H1 (cell line): ENCODE measurements around the gene SPRR3. TPM values are rescaled to one million over a fixed set of nuclear protein-coding genes. Genes with fewer than 3 reads are reported as not detected.

Experiments used
- CTCF ChIA-PET: fragments of 300-600 bp; sonication (Branson Sonifier 250); formaldehyde crosslinking; loops from one replicate; lab custom pipeline; 2021; ENCODE audit not compliant: partially characterized antibody; lab: Charles Lee
- POLR2A ChIA-PET: fragments of 300-600 bp; sonication (Branson Sonifier 250); formaldehyde crosslinking; loops from one replicate; lab custom pipeline; 2021; ENCODE audit warnings: inconsistent platforms; ENCODE audit not compliant: partially characterized antibody; lab: Charles Lee
- DNase-seq, 2 experiments: peaks; one replicate each; pipeline versions ENCODE4 v3.0.0 to v3.0.0-alpha.2; 2010 to 2022; ENCODE audit warnings: low spot score in 2 of 2, low read depth in 1 of 2, mixed read lengths in 1 of 2
- FAIRE-seq: peaks from 2 replicates; lab custom pipeline; 2011; peaks lifted over from hg19 to GRCh38; lab: Jason Lieb, UNC
- H2AFZ ChIP-seq: 2 replicates; pipeline ENCODE4 v1.8.1; 2012; ENCODE audit warnings: low read length, inconsistent platforms
- H2AK5ac ChIP-seq: 2 replicates; pipeline ENCODE4 v1.6.1; 2013; ENCODE audit warnings: low read depth, low read length
- H2BK120ac ChIP-seq: replicated peaks from 2 replicates; pipeline ENCODE3; 2013; ENCODE audit warnings: low read depth, low read length, inconsistent platforms
- H2BK12ac ChIP-seq: 2 replicates; pipeline ENCODE4 v1.6.1; 2013; ENCODE audit warnings: low read depth, low read length
- H2BK15ac ChIP-seq: 2 replicates; pipeline ENCODE4 v1.6.1; 2013; ENCODE audit warnings: low read length
- H2BK20ac ChIP-seq: 2 replicates; pipeline ENCODE4 v1.6.1; 2013; ENCODE audit warnings: low read length
- H2BK5ac ChIP-seq: 2 replicates; pipeline ENCODE4 v1.6.1; 2013; ENCODE audit warnings: low read depth, low read length
- H3K14ac ChIP-seq: 2 replicates; pipeline ENCODE4 v1.6.1; 2013; ENCODE audit warnings: inconsistent platforms; ENCODE audit not compliant: insufficient read length
- H3K18ac ChIP-seq: 2 replicates; pipeline ENCODE4 v1.6.1; 2013; ENCODE audit warnings: low read length; ENCODE audit errors: extremely low read depth
- H3K23ac ChIP-seq: 2 replicates; pipeline ENCODE4 v1.6.1; 2013; ENCODE audit warnings: inconsistent platforms; ENCODE audit not compliant: insufficient read length
- H3K23me2 ChIP-seq: 2 replicates; pipeline ENCODE4 v1.6.1; 2013; ENCODE audit warnings: low read depth, low read length
- H3K27ac ChIP-seq: 2 replicates; pipeline ENCODE4 v1.6.1; 2011; ENCODE audit warnings: low read depth, low read length, inconsistent platforms
- H3K27me3 ChIP-seq, 4 experiments: replicated peaks in 1 of 4; 1 replicate in 1 of 4; 2 replicates in 3 of 4; pipeline versions ENCODE4 v1.6.1 to v1.8.1; 2011 to 2013; ENCODE audit warnings: low read length in 3 of 4, mild to moderate bottlenecking in 3 of 4, inconsistent platforms in 2 of 4, mixed read lengths in 2 of 4, moderate library complexity in 1 of 4; ENCODE audit not compliant: control insufficient read depth in 3 of 4, insufficient read depth in 3 of 4; ENCODE audit errors: extremely low read depth in 1 of 4
- H3K36me3 ChIP-seq, 4 experiments: 2 replicates each; pipeline versions ENCODE4 v1.6.1 to v1.8.1; 2011 to 2013; ENCODE audit warnings: mild to moderate bottlenecking in 4 of 4, low read length in 3 of 4, moderate library complexity in 2 of 4, control low read depth in 1 of 4, inconsistent platforms in 1 of 4; ENCODE audit not compliant: insufficient read depth in 4 of 4, control insufficient read depth in 2 of 4
- H3K4ac ChIP-seq: replicated peaks from 2 replicates; pipeline ENCODE3; 2013; ENCODE audit warnings: low read length, low read depth, mixed read lengths, inconsistent platforms; ENCODE audit not compliant: insufficient read length
- H3K4me1 ChIP-seq, 4 experiments: replicated peaks in 1 of 4; 1 replicate in 1 of 4; 2 replicates in 3 of 4; pipeline versions ENCODE4 v1.6.1 to v1.8.1; 2011 to 2013; ENCODE audit warnings: low read length in 3 of 4, inconsistent platforms in 2 of 4, mixed read lengths in 1 of 4; ENCODE audit not compliant: insufficient read depth in 4 of 4, control insufficient read depth in 3 of 4
- H3K4me2 ChIP-seq, 2 experiments: 2 replicates each; pipeline versions ENCODE4 v1.6.1 to v1.8.1; 2011 to 2013; ENCODE audit warnings: low read depth in 2 of 2, low read length in 2 of 2, control low read depth in 1 of 2, inconsistent platforms in 1 of 2, mild to moderate bottlenecking in 1 of 2; ENCODE audit not compliant: insufficient read depth in 1 of 2
- H3K4me3 ChIP-seq, 4 experiments: fragments of 200-600, 300-600 bp in 1 of 4; sonication (generic), shearing (Covaris generic), sonication (Bioruptor Twin) in 1 of 4; 2 replicates each; pipeline versions ENCODE4 v1.5.1 to v1.8.1; 2011 to 2016; ENCODE audit warnings: low read length in 4 of 4, low read depth in 3 of 4, control low read depth in 2 of 4, inconsistent platforms in 2 of 4, mild to moderate bottlenecking in 2 of 4, mixed read lengths in 1 of 4, moderate library complexity in 1 of 4; ENCODE audit not compliant: insufficient read depth in 2 of 4; ENCODE audit errors: extremely low read depth in 1 of 4
- H3K56ac ChIP-seq: replicated peaks from 2 replicates; pipeline ENCODE3; 2013; ENCODE audit warnings: low read depth, mild to moderate bottlenecking, mixed read lengths, low read length, inconsistent platforms; ENCODE audit not compliant: insufficient read length
- H3K79me1 ChIP-seq: 2 replicates; pipeline ENCODE4 v1.6.1; 2013; ENCODE audit warnings: low read depth, low read length, control low read depth
- H3K79me2 ChIP-seq, 2 experiments: 2 replicates each; pipeline versions ENCODE4 v1.6.1 to v1.8.1; 2012 to 2013; ENCODE audit warnings: low read length in 2 of 2, mild to moderate bottlenecking in 2 of 2, inconsistent platforms in 1 of 2; ENCODE audit not compliant: insufficient read depth in 2 of 2, control insufficient read depth in 1 of 2
- H3K9ac ChIP-seq, 4 experiments: replicated peaks in 1 of 4; 1 replicate in 1 of 4; 2 replicates in 3 of 4; pipeline versions ENCODE4 v1.6.1 to v1.8.1; 2011 to 2013; ENCODE audit warnings: low read depth in 3 of 4, low read length in 3 of 4, control low read depth in 2 of 4, mild to moderate bottlenecking in 2 of 4, moderate library complexity in 2 of 4, inconsistent platforms in 1 of 4; ENCODE audit errors: extremely low read depth in 1 of 4
- H3K9me3 ChIP-seq, 2 experiments: 2 replicates each; pipeline versions ENCODE4 v1.6.1 to v1.8.1; 2012 to 2013; ENCODE audit warnings: mild to moderate bottlenecking in 2 of 2, moderate library complexity in 2 of 2, control low read depth in 1 of 2, inconsistent platforms in 1 of 2, low read depth in 1 of 2, low read length in 1 of 2, mixed read lengths in 1 of 2; ENCODE audit not compliant: insufficient read depth in 2 of 2
- H4K20me1 ChIP-seq, 2 experiments: replicated peaks in 1 of 2; 2 replicates each; pipeline versions ENCODE3 to v1.8.1; 2011 to 2013; ENCODE audit warnings: inconsistent platforms in 2 of 2, low read length in 2 of 2, mild to moderate bottlenecking in 1 of 2; ENCODE audit not compliant: insufficient read depth in 2 of 2, control insufficient read depth in 1 of 2
- H4K5ac ChIP-seq: 2 replicates; pipeline ENCODE4 v1.6.1; 2013; ENCODE audit warnings: low read length, low read depth, mixed read lengths, inconsistent platforms; ENCODE audit not compliant: insufficient read length
- H4K8ac ChIP-seq: 2 replicates; pipeline ENCODE4 v1.8.0; 2013; ENCODE audit warnings: mild to moderate bottlenecking, moderate library complexity, low read length, inconsistent platforms; ENCODE audit not compliant: insufficient read depth; ENCODE audit errors: extremely low read depth
- H4K91ac ChIP-seq: replicated peaks from 2 replicates; pipeline ENCODE3; 2013; ENCODE audit warnings: low read length, mixed read lengths, inconsistent platforms; ENCODE audit not compliant: insufficient read length
- ATF2 ChIP-seq: IDR thresholded peaks from 2 replicates; pipeline ENCODE4 v1.6.1; 2012; ENCODE audit warnings: low read length, inconsistent platforms
- ATF3 ChIP-seq: IDR thresholded peaks from 2 replicates; pipeline ENCODE4 v1.6.1; 2011; ENCODE audit warnings: low read depth, mild to moderate bottlenecking, low read length; ENCODE audit not compliant: insufficient read depth
- CEBPB ChIP-seq: IDR thresholded peaks from 2 replicates; pipeline ENCODE4 v1.6.1; 2012; ENCODE audit warnings: low read depth, low read length
- CREB1 ChIP-seq: IDR thresholded peaks from 2 replicates; pipeline ENCODE4 v1.6.1; 2012; ENCODE audit warnings: inconsistent platforms
- CTCF ChIP-seq, 3 experiments: IDR thresholded peaks; 1 replicate in 2 of 3; 2 replicates in 1 of 3; pipeline versions ENCODE4 v1.5.1 to v1.6.1; 2011; ENCODE audit warnings: low read length in 3 of 3, mild to moderate bottlenecking in 3 of 3, inconsistent platforms in 2 of 3, low read depth in 1 of 3, moderate library complexity in 1 of 3; ENCODE audit not compliant: insufficient read depth in 1 of 3; ENCODE audit errors: control extremely low read depth in 1 of 3
- FOSL1 ChIP-seq: IDR thresholded peaks from 2 replicates; pipeline ENCODE4 v1.6.1; 2011; ENCODE audit warnings: mild to moderate bottlenecking, low read depth, low read length, moderate library complexity; ENCODE audit not compliant: insufficient read depth
- MAX ChIP-seq: IDR thresholded peaks from 2 replicates; pipeline ENCODE4 v1.6.1; 2012; ENCODE audit warnings: inconsistent platforms
- NANOG ChIP-seq: IDR thresholded peaks from 2 replicates; pipeline ENCODE4 v1.6.1; 2011; ENCODE audit warnings: low read length, low read depth, mild to moderate bottlenecking, inconsistent platforms; ENCODE audit not compliant: insufficient read depth, poor library complexity, severe bottlenecking
- POU5F1 ChIP-seq: IDR thresholded peaks from 2 replicates; pipeline ENCODE4 v1.6.1; 2011; ENCODE audit warnings: low read depth, mild to moderate bottlenecking, low read length, moderate library complexity
- WGBS, 2 experiments: shearing (Covaris generic) in 1 of 2; methylation state at CpG; one replicate each; pipeline versions ENCODE4 v1.1.6 to v1.1.7; 2013 to 2015; ENCODE audit warnings: low lambda C conversion rate in 2 of 2, mixed read lengths in 2 of 2, inconsistent platforms in 1 of 2, low coverage in 1 of 2, missing lambda C conversion rate in 1 of 2; ENCODE audit not compliant: insufficient replicate concordance in 2 of 2, insufficient coverage in 1 of 2, insufficient read length in 1 of 2; ENCODE audit errors: extremely low coverage in 1 of 2, missing lambda C conversion rate in 1 of 2; 5-methylcytosine and 5-hydroxymethylcytosine counted together
- polyA plus RNA-seq, 7 experiments: library from polyadenylated mRNA; depleted of rRNA in 3 of 7; stranded (reverse) in 5 of 7; unstranded in 2 of 7; fragments of >200 nt in 5 of 7; fragments of 200-250 nt in 2 of 7; gene quantifications; 1 replicate in 5 of 7; 2 replicates in 1 of 7; 4 replicates in 1 of 7; pipeline versions ENCODE4 v1.2.1 to v1.2.3, GENCODE V29; 2011 to 2013; ENCODE audit warnings: missing spikeins in 2 of 7, mixed read lengths in 2 of 7
- total RNA-seq: library from RNA; stranded (reverse); fragmentation: NEBNext Ultra II Directional; extraction: Animal tissue kit (Norgen Biotek cat#: 25700); gene quantifications from 2 replicates; pipeline ENCODE4 v1.2.1, GENCODE V29; 2021

SPRR3 gene
- total and polyA plus RNA-seq, 2 of the 8 experiments (the other 6 are each of a cell fraction or from before 2014, with no cell fraction given), result not detected

- peaks cover 0 to 1% (median 0%) of the 10 kb centered on the region in 4 experiments; a peak in 1 of 7 replicates for H3K27me3 ChIP-seq
- H3K18ac ChIP-seq, result no peak overlapping the region
- H3K23me2 ChIP-seq, result no peaks in the 10 kb centered on the region
- DNase-seq, result no peak
- H3K79me1 ChIP-seq, result no peaks in the 10 kb centered on the region
- no peak overlapping the region for H4K91ac ChIP-seq
- no peaks in the 10 kb centered on the region for H3K36me3 ChIP-seq
- H4K20me1 ChIP-seq, result no peaks in the 10 kb centered on the region
- POLR2A ChIA-PET, result no interaction called here
- H3K9me3 ChIP-seq, result no peaks in the 10 kb centered on the region
- H3K27ac ChIP-seq, result no peak overlapping the region
- no peak overlapping the region for H3K14ac ChIP-seq
- no peaks in the 10 kb centered on the region for H3K79me2 ChIP-seq
- H3K4me3 ChIP-seq, result no peak overlapping the region
- no peak overlapping the region for H2BK15ac ChIP-seq
- H3K9ac ChIP-seq, result no peak overlapping the region
- no peaks in the 10 kb centered on the region for H3K4me1 ChIP-seq
- no peak overlapping the region for H3K4me2 ChIP-seq
- H3K23ac ChIP-seq, result no peak overlapping the region
- H2BK12ac ChIP-seq, result no peak overlapping the region
- FAIRE-seq, result no peak
- H2BK20ac ChIP-seq, result no peak overlapping the region
- H2BK5ac ChIP-seq, result no peak overlapping the region
- no peak overlapping the region for H2AK5ac ChIP-seq
- H4K5ac ChIP-seq, result no peak overlapping the region
- H4K8ac ChIP-seq, result no peak overlapping the region
- no peak overlapping the region for H2AFZ ChIP-seq
- no peak overlapping the region for H2BK120ac ChIP-seq
- H3K56ac ChIP-seq, result no peak overlapping the region
- 94% methylated on average over 1 of the region's 1 CpG; no CpG with 5 or more reads in 1 of the 2 experiments for WGBS, 2 experiments
- H3K4ac ChIP-seq, result no peak overlapping the region
- CTCF ChIA-PET, result interaction anchor here (2.0 kb wide), 1 partner anchor 165 kb away, joined by 4 read pairs; no protein-coding TSS in a partner anchor
- TF ChIP-seq NANOG (no peak), CTCF (IDR thresholded peaks at IDR 0.05; ENCODE audit: control extremely low read depth in 1 of 3, insufficient read depth in 1 of 3, low read depth in 1 of 3, low read length in 3 of 3) (no peak), CEBPB (no peak), FOSL1 (no peak), ATF2 (no peak), POU5F1 (no peak), MAX (no peak), ATF3 (no peak), CREB1 (no peak)
These were observed 33.7 kb downstream of the SPRR3 start for GRCh38 chr1:153035211-153035610.
